AG04449 (cell line): ENCODE measurements around the gene LCA5L.
A peak's percentile ranks its signal among the peaks of the same experiment; 100 is the strongest.
"Not testable (repeated sequence)": the region's sequence is repeated elsewhere in the genome, so short reads cannot be mapped to it uniquely, and the experiment has no call there.

Source experiments
- CTCF ChIA-PET: fragments of 350-600 bp; formaldehyde crosslinking; extraction: SDS; loops from one replicate; lab custom pipeline; 2021; ENCODE audit warnings: antibody characterized with exemption; lab: Yijun Ruan, JAX
- POLR2A ChIA-PET: fragments of 400-600, 350-600 bp; formaldehyde crosslinking; extraction: SDS; loops from one replicate; lab custom pipeline; 2020; ENCODE audit warnings: antibody characterized with exemption, inconsistent platforms; lab: Yijun Ruan, JAX
- DNase-seq: peaks from one replicate; pipeline ENCODE4 v3.0.0-alpha.2; 2010; ENCODE audit warnings: low read depth, low spot score
- H3K4me3 ChIP-seq: 2 replicates; pipeline ENCODE4 v1.5.1; 2011; ENCODE audit warnings: low read depth, mild to moderate bottlenecking, control low read depth, low read length
- CTCF ChIP-seq: IDR thresholded peaks from one replicate; pipeline ENCODE4 v1.5.1; 2011; ENCODE audit warnings: mild to moderate bottlenecking, moderate library complexity, low read length, control low read depth, inconsistent platforms; ENCODE audit not compliant: insufficient read depth; ENCODE audit errors: missing control alignments

The LCA5L gene

DNA sequence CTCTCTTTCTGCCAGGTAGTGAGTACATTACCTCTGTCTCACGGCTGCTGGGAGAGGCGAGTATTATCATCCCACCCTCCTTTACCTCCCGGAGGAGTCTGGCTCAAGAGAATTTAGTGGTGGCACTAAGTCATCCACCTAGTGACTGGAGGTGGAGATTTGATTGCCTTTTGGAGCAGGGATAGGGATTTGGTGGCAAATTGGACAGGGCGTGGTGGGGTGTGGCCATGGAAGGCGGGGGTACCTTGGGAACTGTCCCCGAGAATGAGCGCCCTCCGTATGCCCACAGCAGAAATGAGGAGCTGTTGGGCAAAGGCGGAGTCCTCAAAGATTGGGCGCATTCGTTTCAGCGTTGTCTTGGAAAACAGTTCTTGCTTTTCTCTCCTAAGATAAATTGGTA lies 64.6 kb downstream of the LCA5L start:
- POLR2A ChIA-PET, result no interaction called here
- no peak for DNase-seq
- H3K4me3 ChIP-seq, result peak overlapping the region; percentile 92
- no peak for TF ChIP-seq CTCF
- CTCF ChIA-PET, result interaction anchor here (1.3 kb wide), 1 partner anchor 9 kb away, joined by 4 read pairs; no protein-coding TSS in a partner anchor

- TF ChIP-seq CTCF, result no peak
- peak overlapping the region; percentile 92 for H3K4me3 ChIP-seq
- DNase-seq, result peak; percentile 70
- ChIA-PET POLR2A (interaction anchor here (1.0 kb wide), 1 partner anchor 67 kb away, joined by 3 read pairs; no protein-coding TSS in a partner anchor), CTCF (interaction anchor here (0.7 to 1.4 kb wide), 3 partner anchors 8 to 63 kb away, joined by 3 read pairs; no protein-coding TSS in a partner anchor)
Measured at GRCh38 chr21:39379986-39380891, 65.3 kb downstream of the LCA5L start.

- no peak for TF ChIP-seq CTCF
- ChIA-PET CTCF (interaction anchor here (1.4 kb wide), 1 partner anchor 10 kb away, joined by 4 read pairs; no protein-coding TSS in a partner anchor), POLR2A (no interaction called here)
- no peak overlapping the region for H3K4me3 ChIP-seq
- DNase-seq, result no peak
Measured at GRCh38 chr21:39377444-39378050, 68.0 kb downstream of the LCA5L start.

- TF ChIP-seq CTCF, result no peak
- ChIA-PET POLR2A (no interaction called here), CTCF (interaction anchor here (2.4 kb wide), 1 partner anchor 9 kb away, joined by 6 read pairs; no protein-coding TSS in a partner anchor)
- H3K4me3 ChIP-seq, result no peak overlapping the region
- no peak for DNase-seq
Measured at GRCh38 chr21:39375446-39375845, 70.1 kb downstream of the LCA5L start.

DNA sequence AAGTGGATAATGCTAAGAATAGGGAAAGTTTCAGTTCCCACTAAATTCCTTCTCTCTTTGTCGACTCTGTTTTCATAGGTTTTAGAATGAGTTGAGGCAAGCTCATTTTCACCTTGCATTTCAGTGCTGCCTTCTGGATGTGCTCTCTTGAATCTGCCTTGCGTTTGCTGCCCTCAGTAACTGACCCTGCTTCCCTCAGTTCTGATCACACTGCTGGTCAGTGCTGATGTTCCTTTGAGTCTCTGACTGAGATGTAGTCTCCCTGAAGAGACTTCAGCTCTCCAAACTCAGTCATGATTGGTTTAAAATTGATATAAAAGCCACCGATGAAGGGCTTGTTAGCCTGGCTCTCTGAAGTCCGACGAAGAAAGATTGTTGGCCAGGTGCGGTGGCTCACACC lies 71.5 kb downstream of the LCA5L start:
- no peak for TF ChIP-seq CTCF
- POLR2A ChIA-PET, result no interaction called here
- CTCF ChIA-PET, result interaction anchor here (1.1 to 2.4 kb wide), 6 partner anchors 11 to 150 kb away, joined by 3 to 8 read pairs (median 6); no protein-coding TSS in a partner anchor
- DNase-seq, result no peak
- no peak overlapping the region for H3K4me3 ChIP-seq

- ChIA-PET POLR2A (no interaction called here), CTCF (interaction anchor here (0.6 to 2.4 kb wide), 8 partner anchors 11 to 150 kb away, joined by 3 to 8 read pairs (median 6); no protein-coding TSS in a partner anchor)
- no peak for DNase-seq
- TF ChIP-seq CTCF, result peak; percentile 45
- H3K4me3 ChIP-seq, result no peak overlapping the region
Measured at GRCh38 chr21:39373634-39374033, 71.9 kb downstream of the LCA5L start.

DNA sequence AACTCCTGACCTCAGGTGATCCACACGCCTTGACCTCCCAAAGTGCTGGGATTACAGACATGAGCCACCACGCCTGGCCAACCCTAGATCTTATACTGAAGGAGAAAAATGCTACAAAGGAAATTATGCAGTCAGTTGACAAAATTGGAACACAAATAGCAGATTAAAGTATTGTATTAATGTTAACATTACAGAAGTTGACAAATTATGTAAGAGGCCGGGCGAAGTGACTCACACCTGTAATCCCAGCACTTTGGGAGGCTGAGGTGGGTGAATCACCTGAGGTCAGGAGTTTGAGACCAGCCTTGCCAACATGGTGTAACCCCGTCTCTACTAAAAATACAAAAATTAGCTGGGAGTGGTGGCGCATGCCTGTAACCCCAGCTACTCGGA lies 75.7 kb downstream of the LCA5L start:
- H3K4me3 ChIP-seq, POLR2A ChIA-PET, CTCF ChIA-PET, DNase-seq: not testable (repeated sequence)
